Stimulated activated CD8-positive, alpha-beta memory T cell treated with anti-CD3 and anti-CD28 coated beads, Interleukin-15, amount 100 ng/mL, for 4 hours (primary cell): ENCODE measurements around the gene CABLES2.

Experiments used
- DNase-seq, 2 donors: peaks; one replicate each; pipeline ENCODE4 v3.0.0-alpha.2; 2020; ENCODE audit warnings: low read depth in 2 of 2

CABLES2 gene

DNA sequence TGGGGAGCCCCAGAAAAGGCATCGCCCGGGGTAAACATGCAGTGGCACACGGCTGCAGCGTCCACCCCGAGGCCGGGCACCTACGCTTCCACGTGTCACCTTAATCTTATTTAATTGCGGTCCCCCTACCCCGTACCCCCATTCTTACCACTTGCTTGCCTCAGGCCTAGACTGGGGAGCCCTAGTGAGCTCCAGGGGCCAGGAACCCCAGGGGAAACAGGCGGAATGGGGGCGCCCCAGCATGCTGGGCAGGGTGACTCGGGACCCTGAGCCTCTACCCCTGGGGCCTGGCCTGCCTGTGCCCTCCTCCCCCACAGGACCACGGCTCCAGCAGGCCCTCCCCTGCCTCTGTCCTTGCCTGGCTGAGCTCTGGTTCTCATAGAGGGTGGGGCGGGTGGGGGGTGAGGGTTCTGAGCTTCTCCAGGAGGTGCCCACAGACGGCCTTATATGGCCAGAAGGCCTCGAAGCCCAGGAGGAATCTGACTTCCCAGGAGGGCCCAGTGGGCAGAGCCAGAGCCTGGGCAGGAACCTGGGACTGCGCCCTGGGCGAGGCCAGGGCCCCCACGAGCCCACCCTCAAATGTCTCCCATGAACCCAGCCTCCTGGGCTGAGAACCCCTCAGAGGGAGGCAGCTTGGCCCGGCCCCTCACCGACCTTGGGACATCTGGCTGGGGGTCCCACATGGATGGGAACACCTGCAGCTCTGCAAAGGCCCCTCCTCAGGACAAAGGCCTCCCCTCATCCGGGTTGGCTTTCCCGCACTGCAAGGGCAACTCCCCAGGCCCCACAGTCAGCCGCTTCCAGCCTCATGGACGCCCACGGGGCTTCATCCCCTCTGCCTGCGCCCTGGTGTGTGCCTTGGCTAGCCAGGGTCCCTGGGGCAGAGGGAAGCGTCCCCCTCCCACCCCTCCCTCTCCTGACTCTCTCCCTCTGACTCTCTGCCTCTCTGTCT is 34.8 kb downstream of the CABLES2 start:
- DNase-seq, result no peak

DNA sequence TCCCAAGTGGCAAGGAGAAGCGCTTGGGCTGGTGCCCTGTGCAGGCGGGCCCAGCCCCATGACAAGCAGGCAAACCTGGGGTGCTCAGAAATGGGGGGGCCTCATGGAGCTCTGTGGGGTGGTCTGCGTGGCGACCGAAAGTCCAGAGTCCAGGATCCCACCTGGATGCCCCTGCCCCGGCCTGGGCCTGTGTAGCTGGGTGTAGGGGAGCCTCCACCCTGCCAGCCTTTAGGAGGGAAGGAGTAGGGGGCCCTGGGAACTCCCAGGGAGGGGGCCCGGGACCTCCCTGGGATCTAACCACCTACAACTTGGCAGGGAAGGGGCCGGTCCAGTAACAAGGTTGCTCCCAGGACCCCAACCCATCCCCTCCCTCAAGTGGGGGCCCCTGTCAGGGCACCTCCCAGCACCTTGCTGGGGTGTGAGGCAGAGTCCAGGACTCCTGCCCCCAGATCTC is 35.5 kb downstream of the CABLES2 start:
- no peak for DNase-seq

DNA sequence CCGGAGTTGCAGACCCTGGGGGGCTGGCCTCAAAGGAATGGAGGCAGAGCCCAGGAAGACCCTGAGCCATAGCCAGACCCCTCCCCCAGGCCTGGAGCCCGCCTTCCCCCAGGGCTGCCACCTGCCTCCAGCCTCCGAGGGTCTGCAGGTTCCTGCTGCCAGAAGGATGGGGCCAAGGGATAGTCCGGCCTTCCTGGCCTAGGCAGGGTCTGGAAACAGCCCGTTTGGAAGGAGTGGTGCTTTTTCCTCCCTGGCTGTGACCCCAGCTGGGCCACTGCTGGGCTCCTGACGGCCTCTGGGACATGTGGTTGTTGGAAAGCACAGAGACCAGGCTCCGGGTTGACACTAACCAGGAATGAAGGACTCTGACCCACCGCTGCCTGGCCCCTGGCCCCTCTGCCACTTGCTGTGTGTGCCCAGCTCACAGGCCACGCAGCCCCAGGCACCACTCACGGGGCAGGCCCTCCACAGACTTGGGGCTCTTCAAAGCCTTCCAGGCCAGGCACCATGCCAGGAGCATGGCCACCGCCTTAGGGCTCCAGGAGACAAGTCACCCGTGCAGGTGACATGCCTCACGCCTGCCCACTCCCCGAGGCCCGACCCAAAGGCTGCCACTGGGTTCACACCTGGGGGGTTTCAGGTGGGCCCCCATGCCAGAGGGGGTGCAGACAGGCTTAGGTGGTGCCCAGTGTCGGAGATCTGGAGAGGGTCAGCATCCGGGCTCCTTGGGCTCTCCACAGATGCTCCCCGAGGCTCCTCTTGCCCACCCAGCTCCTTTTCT is 36.1 kb downstream of the CABLES2 start:
- DNase-seq, result no peak

DNA sequence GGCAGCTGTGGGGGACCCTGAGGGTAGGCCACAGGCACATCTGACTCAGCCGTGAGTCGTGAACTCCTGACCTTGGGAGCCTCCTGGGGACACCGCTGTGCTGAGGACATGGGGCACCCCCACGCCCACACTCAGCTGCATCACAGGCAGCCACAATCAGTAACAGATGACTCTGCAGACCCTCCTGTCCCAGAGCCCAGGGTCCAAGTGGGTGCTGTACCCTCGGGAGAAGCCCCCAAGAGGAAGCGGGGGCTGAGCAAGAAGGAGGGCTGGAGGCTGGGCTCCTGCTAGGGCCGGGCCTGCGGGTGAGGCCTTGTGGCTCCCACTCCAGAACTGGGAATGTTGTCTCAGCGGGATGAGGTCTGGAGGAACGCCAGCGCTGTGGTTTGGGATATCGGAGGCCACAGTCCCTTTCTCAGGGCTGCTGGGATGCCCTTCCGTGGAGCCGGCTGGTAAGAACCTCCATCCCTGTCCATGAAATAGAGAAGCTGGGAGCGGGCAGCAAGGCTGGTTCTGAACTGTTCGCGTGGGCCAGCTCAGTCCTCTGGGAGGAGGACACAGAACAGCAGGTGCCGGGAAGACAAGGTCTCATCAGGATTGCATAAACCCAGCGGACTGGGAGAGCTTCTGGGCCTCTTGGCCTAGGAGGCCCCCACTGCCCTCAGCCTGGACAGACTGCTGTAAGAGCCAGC is 36.8 kb downstream of the CABLES2 start:
- DNase-seq, result peak; percentile 16

DNA sequence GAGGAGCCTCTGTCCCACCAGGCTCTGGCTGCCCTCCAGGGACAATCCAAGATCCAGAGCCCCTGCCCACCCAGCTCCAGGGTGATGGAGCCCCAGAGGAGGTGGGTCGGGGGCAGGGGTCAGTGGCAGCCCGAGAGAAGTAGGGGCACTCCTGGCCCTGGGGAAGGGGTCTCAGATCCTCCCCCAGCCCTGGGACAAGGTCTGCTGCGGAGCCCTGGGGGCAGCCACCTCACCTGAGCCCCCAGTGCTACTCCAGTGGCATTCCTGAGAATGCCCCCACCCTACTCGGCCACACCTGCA is 37.3 kb downstream of the CABLES2 start:
- DNase-seq, result no peak

DNA sequence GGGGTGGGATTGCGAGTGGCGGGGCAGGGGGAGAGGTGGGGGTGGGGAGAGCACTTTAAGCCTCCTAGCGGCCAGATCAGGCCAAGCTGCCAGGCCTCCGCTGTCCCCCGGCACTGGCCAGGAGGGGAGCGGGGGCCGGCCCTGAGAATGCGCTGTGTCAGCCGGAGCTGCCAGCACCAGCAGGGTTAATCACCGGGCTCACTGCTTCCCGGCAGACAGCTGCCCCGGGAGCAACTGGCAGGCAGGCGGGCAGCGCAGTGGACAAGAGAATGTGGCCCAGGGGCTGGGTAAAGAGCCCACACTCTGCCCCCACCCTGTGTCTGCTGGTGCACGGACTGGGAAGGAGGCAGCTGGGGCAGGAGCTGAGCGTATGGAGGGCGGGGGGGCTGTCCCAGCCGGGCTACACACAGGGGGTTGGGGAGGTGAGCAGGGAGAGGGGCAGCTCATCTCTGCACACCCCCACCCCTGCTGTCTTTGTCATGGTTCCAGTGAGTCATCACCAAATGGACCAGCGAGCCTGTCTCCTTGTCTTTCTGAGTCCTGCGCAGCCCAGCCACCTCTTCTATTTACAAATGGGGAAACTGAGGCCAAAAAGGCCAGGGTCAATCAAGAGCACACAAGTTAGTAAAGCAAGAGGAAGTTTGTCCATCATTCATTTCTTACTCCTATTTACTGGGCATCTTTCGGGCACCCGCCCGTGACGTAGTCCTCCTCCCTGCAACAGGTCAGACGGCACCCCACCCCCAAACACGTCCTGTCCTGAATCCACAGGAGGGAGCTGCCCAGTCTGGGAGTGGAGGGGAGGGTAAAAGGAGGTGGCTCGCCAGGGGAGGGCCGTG is 37.9 kb downstream of the CABLES2 start:
- no peak for DNase-seq

DNA sequence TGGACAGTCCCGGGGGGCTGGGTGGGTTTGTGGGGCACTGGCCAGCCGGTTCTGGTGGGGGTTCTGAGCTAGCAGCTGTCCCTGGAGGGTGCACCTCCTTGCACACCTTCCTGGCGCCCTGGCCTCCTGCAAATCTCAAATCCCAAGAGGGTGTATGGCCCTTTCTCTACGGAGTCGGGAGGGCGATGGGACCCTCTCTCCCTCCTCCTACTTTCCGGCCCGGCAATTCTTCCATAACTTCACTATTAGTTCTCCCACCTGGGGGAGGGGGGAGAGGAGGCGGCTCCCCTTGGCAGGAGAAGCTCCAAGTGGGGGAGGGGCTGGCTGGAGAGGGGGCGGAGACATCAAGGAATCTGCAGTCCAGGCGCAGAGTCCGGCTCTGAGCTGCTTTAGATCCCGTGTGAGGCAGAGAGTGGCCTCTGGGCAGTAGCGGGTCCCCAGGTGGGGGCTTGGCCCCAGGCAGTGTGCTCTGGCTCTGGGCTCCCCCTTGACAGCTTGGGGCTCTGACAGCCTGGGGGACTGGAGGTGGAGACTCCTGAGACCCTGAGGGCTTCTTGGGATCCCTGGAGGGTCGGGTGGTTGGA is 38.6 kb downstream of the CABLES2 start:
- DNase-seq, result no peak

DNA sequence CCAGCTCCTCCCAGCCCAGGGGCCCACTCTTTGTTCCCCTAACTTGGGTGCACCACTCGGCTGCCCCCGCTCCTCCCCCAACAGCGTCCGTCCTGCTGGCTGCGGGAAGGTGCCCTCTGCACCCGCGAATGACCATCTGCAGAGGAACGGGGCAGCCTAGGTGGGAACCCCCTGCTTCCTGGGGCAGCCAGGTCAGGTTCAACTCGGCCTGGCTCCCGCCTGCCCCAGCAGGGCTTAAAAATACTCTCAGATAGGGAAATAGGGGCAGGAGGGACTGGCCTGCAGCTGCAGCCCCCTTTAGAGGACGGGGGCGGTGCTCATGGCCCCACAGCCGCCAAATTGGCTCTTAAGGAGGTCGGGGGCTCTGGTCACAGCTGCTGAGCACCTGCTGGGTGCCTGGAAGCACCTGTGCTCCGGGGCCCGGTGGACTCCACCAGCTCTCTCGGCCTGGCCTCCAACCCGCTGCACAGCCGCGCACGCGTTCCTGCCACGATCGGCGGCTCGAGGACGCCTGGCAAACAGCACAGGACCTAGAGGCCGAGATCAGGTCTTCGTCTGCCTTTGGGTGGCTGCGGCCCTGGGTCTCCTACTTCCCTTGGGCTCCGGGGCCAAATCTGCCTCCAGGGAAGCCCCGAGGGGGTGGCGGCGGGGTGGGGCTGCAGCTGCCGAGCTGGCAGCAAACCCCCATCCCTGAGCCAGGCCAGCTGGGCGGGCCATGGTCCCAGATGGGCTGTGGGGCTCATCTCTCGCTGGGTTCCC is 39.3 kb downstream of the CABLES2 start:
- no peak for DNase-seq

DNA sequence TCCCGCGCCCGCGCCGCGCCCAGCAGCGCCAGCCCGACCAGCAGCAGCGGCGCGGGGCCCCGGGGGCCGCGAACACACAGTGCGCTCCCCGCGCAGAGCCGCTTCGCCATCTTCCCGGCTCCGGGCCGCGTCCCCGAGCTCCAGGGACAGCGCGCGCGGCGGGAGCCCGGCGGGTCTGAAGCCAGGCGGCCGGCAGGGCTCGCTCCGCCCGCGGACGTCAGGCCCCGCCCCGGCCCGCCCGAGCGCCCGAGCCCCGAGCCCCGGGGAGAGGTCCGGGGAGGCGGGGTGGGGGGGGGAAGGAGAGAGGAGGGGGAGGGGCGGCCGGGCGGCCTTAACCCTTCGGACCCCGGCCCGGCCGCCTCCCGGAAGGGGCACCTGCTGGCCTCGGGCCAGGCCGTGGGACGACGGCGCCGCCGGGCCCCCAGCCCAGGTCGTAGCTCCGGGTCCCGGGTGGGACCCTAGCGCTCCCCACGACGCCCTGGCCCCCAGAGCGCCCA is 39.9 kb downstream of the CABLES2 start, which contains the start of gene LAMA5:
Gene LAMA5, minus strand, starts transcription at position 177 of the 497 bp plus-strand sequence. Its CDS starts 67 bp downstream, at position 110.
- DNase-seq, result no peak

DNA sequence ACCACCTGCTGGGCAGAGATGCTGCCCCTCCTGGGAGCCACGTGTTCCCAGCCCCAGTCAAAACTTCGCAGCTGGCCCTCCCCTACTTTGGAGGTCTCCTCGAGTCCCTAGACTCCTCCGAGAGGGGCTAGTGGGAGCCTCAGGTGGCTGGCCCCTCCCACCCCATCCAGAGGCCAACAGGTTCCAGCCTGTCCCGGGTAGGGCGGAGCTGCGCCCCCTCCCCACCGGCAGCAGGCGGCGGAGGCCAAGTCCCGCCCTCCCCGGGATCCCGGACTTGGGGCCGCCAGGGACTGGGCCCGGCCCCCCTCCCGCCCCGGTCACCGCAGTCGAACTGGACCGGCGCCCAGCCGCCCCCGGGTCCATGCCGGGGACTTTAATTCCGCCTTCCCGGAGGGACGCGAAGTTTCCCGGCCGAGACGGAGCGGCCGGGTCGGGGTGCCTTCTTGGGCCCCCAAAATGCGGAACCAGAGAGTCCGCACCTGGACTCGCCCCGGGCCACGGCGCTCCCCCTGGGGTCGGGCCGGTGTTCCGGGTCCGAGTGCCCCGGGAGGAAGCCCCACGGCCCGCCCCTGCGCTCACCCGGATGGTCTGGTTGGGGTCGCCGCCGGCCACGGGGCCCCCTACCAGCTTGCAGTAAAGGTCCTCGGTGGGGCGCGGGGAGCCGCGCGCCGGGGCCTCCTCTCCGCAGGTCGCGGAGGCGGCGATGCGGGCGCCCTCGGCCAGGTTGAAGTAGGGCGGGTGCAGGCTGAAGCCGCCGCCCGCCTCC is 40.5 kb downstream of the CABLES2 start:
- DNase-seq, result no peak

DNA sequence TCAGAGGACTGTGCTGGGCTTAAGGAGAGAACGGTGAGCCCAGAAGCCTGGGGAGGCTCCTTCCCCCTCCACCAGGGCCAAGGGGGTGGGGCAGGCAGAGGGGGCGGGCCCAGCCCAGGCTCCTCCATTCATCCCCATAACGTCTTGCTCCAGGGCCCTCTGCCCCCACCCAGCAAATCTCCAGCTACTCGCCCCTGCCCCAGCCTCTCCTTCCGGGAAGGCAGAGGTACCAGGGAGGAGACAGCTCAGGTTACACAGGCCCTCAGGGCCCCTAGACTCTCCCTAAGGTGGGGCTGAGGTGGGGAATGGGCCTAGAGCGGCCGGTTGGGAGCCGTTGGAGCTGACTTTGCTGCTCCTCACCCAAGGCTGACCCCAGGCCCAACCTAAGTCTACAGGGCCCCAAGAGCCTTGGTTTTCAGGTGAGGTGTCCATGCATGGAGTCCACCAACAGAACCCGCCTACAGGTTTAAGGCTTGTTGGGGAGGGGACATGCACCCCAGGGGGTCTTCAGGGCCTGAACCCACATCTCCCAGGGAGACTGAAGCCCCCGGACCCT is 41.2 kb downstream of the CABLES2 start:
- DNase-seq, result no peak

DNA sequence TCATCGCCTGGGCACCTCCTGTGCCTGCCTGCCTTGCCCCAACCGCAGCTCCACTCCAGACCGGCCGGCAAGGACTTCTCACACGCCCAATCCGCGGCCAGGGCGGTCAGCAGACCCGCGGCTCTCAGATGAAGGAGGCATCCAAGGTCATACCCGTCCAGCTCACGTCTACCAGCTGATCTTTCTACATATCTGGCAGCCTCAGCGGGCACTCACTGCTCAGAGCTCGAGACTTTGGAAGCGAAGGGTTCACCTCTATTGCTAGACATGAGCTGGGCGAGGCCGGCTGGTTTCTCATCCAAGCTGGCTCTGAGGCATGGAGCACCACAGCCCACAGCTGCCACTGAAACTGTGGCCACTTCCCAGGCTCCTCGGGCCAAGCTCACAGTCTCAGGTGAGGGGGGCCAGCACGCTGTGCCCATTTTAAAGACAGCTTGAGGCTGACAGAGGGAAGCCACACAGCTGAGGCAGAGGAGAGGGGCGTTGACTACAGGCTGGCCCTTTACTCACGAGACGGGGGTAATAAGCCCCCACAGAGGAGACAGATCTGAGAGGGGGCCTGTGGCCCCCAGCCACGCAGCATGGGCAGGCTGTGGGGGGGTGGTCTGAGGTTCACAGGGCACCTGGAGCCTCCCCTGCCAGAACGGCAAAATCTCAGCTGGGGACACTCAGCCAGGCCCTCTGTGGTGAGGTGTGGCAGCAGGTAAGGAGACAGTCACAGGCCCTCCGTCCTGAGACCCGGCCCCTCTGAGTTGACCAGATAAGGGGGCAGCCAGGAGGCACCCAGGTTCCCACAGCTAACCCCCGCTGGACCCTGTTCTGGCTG is 42.0 kb downstream of the CABLES2 start:
- no peak for DNase-seq

DNA sequence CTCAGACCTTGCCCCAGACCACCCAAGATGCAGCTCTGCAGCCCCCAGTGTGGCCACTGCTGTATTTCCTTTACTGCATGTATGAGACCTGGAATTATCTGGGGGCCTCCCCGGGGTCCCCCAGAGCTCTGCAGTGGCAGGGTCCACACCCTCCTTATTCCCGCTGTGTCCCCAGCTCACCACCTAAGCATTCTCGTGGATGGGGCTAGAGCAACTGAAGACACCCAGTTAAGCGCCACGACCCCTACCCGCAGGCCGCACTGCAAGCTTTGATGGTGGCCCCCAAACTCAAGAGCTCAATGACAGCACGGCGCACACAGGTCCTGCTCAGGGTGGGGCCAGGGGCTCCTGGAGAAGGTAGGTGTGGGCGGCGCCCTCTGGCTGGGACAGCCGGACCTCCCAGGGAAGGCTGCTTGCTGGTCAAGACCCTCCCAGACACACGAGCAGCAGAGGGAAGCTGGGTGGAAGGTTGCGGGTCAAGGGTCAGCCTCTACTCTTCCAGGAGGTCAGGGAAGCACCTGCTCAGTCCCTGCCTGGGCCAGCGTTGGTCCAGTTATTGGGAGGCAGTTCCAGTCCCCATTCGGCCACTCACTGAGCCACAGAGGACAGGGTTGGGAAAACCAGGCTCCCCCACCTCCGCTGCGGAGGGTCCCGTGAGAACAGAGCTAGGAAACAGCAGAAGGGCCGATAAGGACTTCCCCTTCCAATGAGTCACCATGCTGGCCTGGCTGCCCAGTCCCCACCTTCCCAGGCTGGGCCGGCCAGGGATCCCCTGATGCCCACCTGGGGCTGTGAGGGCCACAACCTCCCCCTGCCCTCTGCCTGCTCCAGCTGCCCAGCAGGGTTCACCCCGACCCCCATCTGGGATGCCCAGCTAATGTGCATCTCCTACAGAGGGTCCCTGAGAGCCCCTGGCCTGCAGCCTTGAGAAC is 42.9 kb downstream of the CABLES2 start:
- DNase-seq, result no peak

DNA sequence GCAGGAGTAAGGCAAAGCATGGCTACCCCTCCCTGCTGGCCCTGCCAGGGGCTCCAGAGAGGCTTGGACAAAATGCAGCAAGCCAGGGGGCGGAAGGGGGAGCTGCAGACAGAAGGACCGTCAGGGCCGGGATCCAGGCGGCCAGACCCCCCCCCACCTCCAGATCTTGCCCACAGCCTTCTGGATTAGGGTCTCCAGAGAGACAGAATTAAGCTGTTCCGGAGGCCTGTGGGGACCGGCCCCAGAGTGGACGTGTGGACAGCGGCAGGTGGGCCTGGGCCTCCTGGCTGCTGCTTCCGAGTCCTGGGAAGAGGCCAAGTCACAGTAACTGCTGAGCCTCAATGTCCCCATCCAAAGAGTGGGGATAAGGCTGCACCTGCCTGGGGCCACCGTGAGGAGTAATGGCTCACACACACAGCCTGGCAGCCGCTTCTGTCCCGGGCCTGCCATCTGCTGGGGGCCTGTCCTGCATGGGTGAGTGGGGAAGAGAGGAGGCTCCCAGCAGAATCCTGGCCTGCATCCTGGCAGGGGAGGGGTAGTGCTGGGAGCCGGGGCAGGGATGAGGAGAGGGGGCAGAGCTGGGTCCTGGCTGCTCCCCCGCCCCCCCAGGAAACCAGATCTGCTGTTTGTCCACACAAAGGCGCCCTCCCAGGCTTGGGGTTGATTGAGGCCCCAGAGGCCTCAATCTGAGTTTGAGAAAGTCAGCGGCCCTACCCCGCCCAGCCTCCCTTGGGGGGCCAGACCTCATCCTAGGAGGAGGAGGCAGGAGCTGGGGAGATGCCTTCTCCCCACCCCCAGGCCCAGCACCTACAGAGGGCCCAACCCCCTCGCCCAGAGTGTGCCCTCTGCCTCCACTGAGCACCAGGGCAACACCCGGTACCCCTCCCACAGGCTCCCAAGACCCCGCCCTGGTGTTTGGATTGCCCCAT is 43.8 kb downstream of the CABLES2 start:
- DNase-seq, result no peak

DNA sequence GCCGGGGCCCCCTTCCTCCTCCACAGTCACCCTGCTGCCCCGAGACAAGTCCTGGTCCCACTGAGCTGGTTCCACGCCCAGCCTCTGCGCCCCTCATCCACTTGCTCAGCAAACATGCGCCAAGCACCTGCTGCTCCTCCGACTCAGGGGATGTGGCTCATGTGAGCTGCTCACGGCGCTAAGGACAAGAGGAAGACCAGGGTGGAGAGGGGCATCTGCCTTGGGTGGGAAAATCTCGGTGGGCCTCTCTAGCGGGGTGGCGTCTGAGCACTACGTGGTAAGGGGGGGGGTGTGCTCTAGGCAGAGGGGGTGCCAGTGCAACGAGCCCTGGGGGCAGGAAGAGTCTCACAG is 44.5 kb downstream of the CABLES2 start:
- no peak for DNase-seq
